Chondrocyte (in vitro differentiated cells): Measurements from ENCODE around the gene VAC14. TPM values are rescaled to one million over a fixed set of nuclear protein-coding genes. Genes with fewer than 3 reads are reported as not detected.

Source experiments
- DNase-seq: peaks from one replicate; pipeline ENCODE4 v3.0.0; 2021; ENCODE audit warnings: mixed read lengths, low spot score
- H3K27ac Mint-ChIP-seq: one replicate; pipeline ENCODE4 v1.8.0; 2021; ENCODE audit warnings: mild to moderate bottlenecking, moderate library complexity, mixed read lengths; ENCODE audit not compliant: unreplicated experiment
- H3K27me3 Mint-ChIP-seq: 2 replicates; pipeline ENCODE4 v1.8.0; 2021; ENCODE audit warnings: low read depth, mixed read lengths
- H3K36me3 Mint-ChIP-seq: 2 replicates; pipeline ENCODE4 v1.8.0; 2021; ENCODE audit warnings: low read depth, mixed read lengths
- H3K4me1 Mint-ChIP-seq: 2 replicates; pipeline ENCODE4 v1.8.0; 2021; ENCODE audit warnings: low read depth, mild to moderate bottlenecking, mixed read lengths
- H3K4me3 Mint-ChIP-seq: one replicate; pipeline ENCODE4 v1.8.0; 2021; ENCODE audit warnings: mild to moderate bottlenecking, moderate library complexity, mixed read lengths; ENCODE audit not compliant: unreplicated experiment
- H3K9me3 Mint-ChIP-seq: 2 replicates; pipeline ENCODE4 v1.8.0; 2021; ENCODE audit warnings: low read depth, mixed read lengths
- CTCF ChIP-seq: fragments of 200-600 bp; sonication (generic); IDR thresholded peaks from 2 replicates; pipeline ENCODE4 v1.5.0; 2021; ENCODE audit warnings: antibody characterized with exemption, mild to moderate bottlenecking, moderate library complexity
- total RNA-seq: library from RNA; stranded (reverse); gene quantifications from 3 replicates; pipeline ENCODE4 v1.2.1, GENCODE V29; 2021

VAC14 gene
- total RNA-seq, 1 donor from 2014 or later, result 37.9 TPM

- TF ChIP-seq CTCF, result no peak
- H3K4me1 Mint-ChIP-seq, result peaks cover 92% of the 10 kb centered on the region
- DNase-seq, result no peak
- no peaks in the 10 kb centered on the region for H3K9me3 Mint-ChIP-seq
- no peaks in the 10 kb centered on the region for H3K27me3 Mint-ChIP-seq
- H3K36me3 Mint-ChIP-seq, result no peaks in the 10 kb centered on the region
- H3K27ac Mint-ChIP-seq, result peak overlapping the region; percentile 100
- no peak overlapping the region for H3K4me3 Mint-ChIP-seq
Measured at GRCh38 chr16:70692130-70692872, 108.7 kb downstream of the VAC14 start.

GRCh38 chr16:70691223-70692129, 109.5 kb downstream of the VAC14 start:
- peak overlapping the region; percentile 22 for H3K4me3 Mint-ChIP-seq
- no peaks in the 10 kb centered on the region for H3K36me3 Mint-ChIP-seq
- H3K27ac Mint-ChIP-seq, result peak overlapping the region; percentile 100
- no peak for TF ChIP-seq CTCF
- H3K4me1 Mint-ChIP-seq, result peaks cover 92% of the 10 kb centered on the region
- DNase-seq, result peak; percentile 90
- H3K27me3 Mint-ChIP-seq, result no peaks in the 10 kb centered on the region
- no peaks in the 10 kb centered on the region for H3K9me3 Mint-ChIP-seq

- Mint-ChIP-seq H3K4me1 (peaks cover 82% of the 10 kb centered on the region), H3K27ac (peak overlapping the region; percentile 100), H3K36me3 (no peaks in the 10 kb centered on the region)
Measured at GRCh38 chr16:70689970-70690891, 110.7 kb downstream of the VAC14 start.

GRCh38 chr16:70689035-70689969, 111.7 kb downstream of the VAC14 start:
- Mint-ChIP-seq H3K27me3 (no peaks in the 10 kb centered on the region), H3K9me3 (no peaks in the 10 kb centered on the region), H3K27ac (peak overlapping the region; percentile 89), H3K4me3 (no peak overlapping the region), H3K36me3 (no peaks in the 10 kb centered on the region), H3K4me1 (peaks cover 73% of the 10 kb centered on the region)
- no peak for TF ChIP-seq CTCF
- DNase-seq, result peak; percentile 84

More at GRCh38 chr16:70689970-70690891, 110.7 kb downstream of the VAC14 start:
- Mint-ChIP-seq H3K27me3 (no peaks in the 10 kb centered on the region), H3K9me3 (no peaks in the 10 kb centered on the region), H3K4me3 (no peak overlapping the region)
- DNase-seq, result peak; percentile 94
- TF ChIP-seq CTCF, result no peak
